GM18909 (cell line): ENCODE results near the gene LRRC66.

Experiments used
- ATAC-seq: cut with Tn5 transposase; IDR thresholded peaks from one replicate; pipeline ENCODE4 v1.9.1; 2021; ENCODE audit warnings: mild to moderate bottlenecking; ENCODE audit not compliant: unreplicated experiment, poor library complexity

LRRC66 gene

DNA sequence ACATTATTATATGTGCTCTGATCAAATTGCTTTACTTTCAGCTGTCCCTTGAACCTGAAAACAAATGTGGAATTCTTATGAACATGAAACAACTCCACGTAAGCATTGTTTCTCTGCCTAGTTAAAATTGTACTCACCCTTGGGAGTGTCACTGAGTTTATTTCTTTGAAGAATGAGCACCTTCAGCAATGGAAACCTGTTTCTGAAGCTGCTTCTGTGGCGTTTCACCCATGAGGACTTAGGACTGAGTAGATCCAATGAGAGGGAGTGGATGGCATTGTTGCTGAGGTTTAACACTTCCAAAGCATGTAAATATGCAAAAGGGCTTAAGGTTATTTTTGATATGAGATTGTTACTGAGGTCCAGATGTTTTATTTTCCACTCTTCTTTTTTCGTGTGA lies 3.2 kb downstream of the LRRC66 start:
- ATAC-seq = no peak

DNA sequence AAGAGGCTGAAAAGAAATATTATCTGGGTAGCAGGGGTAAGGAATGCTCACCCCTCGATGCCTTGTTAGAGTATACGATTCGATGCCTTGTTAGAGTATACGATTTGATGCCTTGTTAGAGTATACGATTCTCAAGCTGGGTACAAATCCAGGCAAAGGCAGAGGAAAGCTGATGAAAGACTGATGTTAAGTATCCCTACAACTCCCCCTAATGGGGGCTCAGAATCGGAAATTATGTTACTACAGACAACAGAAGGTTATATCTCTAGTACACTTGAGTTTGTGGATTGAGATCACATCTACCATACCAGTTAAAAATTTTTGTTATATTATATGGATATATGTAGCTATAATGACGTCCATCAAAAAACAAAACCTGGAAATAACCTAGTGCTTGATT lies 4.8 kb downstream of the LRRC66 start:
- no peak for ATAC-seq

DNA sequence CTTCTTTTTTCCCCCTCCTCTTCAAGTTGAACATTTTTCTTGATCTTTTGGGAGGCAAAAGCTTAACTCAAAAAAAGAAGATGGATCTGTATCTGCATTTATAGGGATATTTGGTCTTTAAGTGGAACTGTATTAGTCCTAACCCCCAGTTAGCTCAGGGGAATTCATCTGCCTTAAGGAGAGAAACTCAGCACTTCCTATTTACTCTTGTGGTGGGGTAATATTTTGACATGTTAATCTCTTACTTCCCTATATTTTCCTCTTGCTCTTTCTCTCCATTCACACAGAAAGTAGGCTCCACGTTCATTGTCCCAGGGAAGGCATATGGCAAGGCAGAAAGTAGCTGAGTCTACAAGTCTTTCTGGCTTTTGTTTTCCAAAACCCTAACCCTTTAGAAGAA lies 5.3 kb downstream of the LRRC66 start:
- no peak for ATAC-seq

DNA sequence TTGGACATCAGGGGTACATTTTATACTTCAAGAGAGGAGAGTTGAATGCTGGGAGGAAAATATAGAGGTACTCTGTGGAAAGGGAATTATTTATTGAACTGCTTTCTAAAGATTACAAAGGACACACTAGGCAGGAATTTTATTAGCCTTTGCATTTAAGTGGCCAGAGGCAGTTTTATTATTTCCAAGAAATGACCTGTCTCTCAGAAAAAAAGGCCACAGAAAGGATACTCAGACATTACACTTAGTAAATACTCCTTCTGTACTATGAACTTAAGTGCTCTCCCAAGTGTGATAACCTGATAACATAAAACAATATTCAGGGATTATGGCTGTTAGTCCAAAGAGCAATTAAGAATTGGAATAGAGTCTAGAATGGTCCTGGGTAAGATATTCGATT lies 7.5 kb downstream of the LRRC66 start:
- no peak for ATAC-seq

DNA sequence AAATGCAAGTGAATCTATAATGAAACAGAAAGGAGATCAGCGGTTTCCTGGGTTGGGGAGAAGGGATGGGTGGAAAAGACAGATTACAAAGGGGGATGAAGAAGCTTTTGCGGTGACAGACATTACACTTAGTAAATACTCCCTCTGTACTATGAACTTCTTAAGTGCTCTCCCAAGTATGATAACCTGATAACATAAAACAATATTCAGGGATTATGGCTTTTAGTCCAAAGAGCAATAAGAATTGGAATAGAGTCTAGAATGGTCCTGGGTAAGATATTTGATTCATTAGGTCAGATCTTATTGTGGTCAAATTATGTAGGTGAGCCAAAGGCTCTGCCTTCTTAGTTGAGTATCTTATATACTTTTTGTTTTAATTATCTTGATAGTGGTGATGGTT lies 9.2 kb downstream of the LRRC66 start:
- no peak for ATAC-seq

DNA sequence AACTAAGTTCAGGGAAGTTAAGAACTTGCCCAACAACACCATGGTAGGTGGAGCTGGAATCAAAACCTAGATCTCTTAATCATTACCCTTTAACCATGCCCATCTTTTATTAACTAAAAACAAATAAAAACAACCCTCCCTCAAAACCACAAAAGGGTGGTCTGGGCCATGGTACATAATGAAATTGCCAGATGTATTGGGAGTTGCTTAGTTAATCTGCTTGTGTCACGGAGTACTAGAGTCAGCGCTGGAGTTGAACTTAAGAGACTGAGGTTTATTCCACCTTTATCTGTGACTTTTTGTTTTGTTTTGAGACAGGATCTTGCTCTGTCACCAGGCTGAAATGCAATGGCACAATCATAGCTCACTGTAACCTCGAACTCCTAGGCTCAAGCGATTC lies 13.3 kb downstream of the LRRC66 start:
- ATAC-seq = no peak

DNA sequence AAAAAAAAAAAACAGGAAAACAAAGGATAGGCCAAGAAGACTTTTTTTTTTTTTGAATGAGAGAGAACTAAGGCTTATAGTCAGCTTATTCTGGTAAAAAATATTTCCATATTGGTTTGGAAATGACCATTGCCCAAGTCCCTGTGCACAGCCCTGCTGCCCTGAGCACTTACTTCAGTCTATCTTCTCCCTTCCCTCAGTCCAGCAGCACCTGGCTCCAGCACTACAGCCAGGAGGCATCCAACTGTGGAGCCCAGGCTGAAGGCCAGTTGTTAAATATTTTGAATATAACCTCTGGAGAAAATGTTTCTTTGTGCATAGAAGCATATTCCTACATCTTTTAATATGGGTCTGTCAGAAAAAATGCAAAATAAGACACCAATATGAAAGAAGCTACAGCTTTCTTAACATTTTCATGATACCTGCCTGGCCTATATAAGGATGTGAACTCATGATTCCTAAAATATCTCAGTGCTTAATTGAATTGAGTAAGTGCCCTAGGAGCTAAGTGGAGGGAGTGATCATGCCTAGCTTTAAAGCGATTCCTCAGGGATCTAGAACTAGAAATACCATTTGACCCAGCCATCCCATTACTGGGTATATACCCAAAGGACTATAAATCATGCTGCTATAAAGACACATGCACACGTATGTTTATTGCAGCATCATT lies 14.4 kb downstream of the LRRC66 start:
- ATAC-seq = no peak

DNA sequence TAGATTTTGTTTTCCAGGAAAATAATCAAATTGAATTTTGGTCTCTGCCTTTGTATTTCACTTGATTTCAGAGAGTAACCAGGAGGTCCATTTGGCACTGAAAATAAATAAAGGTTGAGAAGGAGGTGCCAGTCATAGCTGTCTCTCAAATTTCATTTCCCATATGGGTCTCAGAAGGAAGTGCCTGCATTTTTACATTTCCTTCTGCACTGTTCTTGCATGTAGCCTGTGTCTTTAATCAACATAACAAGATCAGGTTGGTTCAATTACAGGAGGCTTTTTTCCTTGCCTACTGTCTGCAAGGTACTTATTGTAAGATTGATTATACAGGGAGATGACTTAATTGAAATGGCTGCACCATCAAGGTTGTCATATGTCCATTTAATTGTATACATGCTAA lies 15.7 kb downstream of the LRRC66 start:
- ATAC-seq = no peak

DNA sequence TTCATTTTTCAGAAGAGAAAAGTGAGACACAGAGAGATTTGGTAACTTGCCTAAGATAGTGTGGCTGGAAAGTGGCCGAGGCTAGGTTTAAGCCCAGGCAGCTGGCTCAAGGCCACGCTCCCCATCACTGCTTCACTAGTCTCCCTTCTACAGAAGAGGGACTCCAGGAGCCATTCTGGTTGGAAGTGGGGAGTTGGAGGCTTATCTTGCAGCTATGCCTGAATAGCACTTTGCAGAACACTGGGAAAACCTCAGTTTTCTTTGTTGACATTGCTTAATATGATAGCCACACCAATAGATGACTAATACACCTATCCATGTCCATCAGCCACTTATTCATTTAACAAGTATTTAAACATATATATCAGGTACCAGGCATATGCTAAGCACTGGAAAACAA lies 18.5 kb downstream of the LRRC66 start:
- ATAC-seq = no peak

DNA sequence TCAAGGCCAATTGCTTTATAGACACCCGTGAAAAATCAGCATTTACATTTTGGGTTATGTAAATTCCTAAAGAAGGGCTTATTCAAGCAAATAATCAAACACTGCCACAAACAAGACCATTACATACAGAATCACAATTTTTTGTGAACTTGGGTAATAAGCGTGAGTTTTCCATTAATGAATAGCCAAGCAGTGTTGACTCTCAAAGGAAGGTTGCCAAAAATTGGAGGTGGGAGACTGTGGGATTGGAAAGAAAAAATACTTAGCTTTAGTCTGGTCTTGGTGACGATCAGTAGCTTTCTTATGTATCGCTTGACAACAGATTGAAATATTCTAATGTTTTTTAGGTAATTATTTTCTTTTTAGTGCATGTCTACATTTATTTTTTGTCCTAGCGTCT lies 20.9 kb downstream of the LRRC66 start:
- ATAC-seq = no peak

DNA sequence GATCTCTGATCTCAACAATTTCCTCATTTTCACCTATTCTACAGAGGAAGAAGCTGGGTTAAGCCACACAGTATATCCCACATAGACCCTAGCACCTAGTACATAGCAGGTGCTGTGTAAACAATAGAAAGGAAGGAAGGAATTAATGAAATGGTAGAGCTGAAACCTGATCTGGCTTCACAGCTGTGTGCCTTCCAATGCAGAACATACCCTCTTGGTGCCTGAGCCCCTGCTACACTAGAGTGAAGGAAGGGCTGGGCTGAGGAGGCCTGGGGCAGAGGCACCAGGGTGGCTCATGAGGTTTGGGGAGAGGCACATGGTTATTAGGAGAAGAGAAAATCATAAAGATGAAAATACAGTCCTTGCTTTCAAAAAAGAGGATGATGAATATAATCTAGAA lies 21.3 kb downstream of the LRRC66 start:
- no peak for ATAC-seq

DNA sequence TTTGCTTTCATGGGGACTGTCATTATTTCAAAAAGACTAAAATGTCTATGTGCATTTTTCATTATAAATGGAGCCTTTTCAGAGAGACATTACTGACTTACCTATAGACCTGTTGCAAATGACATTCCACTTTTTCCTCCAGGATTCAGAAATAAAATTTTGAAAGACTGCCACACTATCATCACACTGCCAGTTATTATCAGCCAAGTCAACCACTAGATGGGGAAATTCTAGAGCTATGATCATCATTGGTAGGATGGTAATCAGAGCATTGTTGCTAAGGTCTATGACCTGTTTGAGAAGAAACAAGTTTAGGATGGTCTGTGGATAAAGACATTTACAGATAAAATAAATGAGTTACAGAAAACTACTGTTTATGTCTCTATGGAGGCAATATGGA lies 22.5 kb downstream of the LRRC66 start:
- ATAC-seq = no peak

DNA sequence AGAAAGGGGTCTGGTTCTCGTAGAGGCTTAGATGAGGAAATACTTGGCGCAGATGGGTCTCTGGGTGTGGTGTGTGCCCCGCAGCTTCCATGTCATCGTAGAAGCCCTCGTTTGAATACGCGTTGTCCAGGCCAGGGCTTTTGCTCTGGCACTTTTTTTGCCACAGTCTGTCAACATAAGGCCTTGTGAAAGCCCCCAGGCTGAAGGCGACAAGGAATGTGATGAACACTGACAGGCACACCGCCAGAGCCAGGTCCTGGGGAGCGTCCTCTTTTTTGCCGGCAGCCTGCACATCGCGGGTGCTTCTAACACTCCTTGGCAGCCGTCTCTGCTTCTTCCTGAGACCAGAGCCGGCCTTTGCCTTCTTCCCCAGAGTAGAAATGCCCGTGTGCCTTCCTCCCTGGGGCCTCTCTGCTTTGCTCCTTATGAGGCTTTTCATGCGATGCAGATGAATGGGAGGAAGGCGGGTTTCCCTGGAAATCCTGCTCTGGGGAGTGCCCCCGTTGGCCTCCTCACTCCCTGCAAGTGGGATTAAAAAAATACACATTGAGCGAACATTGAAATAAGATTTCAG lies 24.4 kb downstream of the LRRC66 start:
- ATAC-seq = no peak

DNA sequence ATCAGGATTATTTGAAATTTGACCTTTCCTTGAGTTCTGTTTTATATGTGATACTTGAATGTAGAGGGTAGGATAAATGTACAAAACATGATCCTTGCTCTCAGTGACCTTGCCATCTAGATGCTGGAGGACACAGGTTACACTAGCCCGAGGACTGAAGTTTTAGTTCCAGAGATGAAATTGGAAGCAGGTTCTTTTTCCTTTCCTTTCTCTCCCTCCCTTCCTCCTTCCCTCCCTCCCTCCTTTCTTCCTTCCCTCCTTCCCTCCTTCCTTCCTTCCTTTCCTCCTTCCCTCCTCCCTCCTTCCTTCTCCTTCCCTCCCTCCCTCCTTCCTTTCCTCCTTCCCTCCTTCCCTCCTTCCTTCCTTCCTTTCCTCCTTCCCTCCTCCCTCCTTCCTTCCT lies 54.3 kb downstream of the LRRC66 start:
- no peak for ATAC-seq

DNA sequence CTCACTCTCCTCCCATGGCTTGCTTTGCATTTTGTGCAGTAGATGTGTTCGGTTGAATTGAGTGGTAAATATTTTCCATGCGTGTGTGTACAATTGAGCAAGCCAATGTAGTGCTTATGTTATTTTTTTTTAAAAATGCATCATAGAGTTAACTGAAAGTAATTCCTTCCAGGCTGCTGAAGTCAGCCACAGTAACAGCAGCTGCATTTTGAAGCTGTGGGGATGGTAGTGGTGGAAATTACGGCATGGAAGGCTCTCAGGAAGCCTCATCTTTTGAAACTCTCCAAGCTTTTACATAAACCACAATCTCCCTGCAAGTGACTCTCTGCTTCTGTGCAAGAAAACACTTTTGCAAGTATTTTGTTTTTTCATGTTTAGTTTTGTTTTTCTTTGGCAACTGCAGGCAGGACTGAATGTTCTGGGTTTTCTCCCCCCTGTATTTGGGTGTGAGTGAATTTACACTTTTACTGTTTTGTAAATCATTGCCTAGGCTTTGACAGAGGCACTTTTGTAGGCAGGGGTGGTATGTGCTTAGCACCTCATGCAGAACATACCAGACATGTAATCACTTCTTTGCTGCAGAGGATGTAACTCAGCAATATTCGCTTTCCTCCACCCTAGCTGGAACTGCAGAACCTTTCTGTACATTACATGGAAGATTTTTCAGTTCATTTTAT lies 56.2 kb downstream of the LRRC66 start:
- ATAC-seq = no peak

DNA sequence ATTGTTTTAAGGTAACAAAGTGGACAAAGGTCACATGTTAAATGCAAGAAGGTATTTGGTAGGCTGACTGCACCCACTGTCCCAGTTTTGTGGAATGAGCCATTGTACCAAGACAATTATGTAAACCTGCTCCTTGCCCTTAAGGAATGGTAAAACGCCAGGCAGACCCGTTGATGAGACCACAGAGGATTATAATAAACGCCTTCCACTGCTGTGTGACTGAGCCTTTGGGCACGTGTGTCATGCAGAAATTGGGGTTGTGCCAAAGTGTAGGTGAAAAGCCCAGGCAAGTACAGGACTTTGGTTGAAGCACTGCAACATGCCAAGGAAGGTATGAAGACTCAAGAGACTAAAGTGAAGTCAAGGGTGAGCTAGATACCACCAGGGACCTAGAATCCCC lies 59.7 kb downstream of the LRRC66 start:
- no peak for ATAC-seq

DNA sequence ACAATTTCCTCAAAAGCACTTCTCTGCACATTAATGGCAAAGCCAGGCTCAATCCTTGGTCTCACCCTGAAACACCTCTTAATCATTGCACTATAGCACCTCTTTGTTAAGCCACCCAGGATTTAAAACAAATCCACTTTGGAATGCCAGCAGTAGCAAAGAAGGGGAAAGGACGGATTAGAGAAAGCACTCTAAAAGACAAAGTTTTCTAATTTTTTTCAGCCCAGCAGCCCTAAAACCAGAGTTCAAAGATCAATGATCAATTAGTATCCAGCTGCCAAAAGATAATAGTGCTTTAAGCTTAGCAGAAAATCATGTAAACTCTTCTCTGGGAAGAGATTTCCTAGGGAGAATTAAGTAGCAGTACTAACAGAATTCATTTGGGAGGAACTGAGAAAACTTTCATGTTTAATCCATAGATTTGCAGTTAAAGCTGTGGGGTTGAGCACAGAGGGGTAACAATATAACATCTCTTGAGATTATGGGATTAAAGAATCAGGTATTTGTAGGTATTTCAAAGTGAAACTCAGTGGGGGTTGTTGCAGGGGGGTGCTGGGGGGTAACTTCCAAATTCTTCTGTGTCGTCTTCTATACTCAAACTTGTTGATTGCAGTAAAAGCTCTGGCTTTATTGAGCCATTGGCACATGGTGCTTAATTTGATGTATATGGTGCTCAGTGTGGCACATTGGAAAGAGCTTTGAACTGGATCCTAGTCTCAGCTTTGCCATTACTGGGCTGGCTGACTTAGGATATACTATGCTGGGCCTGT lies 61.8 kb downstream of the LRRC66 start:
- ATAC-seq = no peak
